Kidney (tissue), 14 donors: ENCODE data around the gene COMMD6. TPM values are rescaled to one million over a fixed set of nuclear protein-coding genes. Genes with fewer than 3 reads are reported as not detected.
A peak's percentile ranks its signal among the peaks of the same experiment; 100 is the strongest.

Experiments used
- DNase-seq, 5 donors: peaks; one replicate each; pipeline ENCODE4 v3.0.0-alpha.2; 2013 to 2020
- FAIRE-seq: peaks from 2 replicates; lab custom pipeline; 2012; peaks lifted over from hg19 to GRCh38; lab: Jason Lieb, UNC
- H3K27ac ChIP-seq, 2 donors: one replicate each; pipeline ENCODE4 v1.7.0; 2013; ENCODE audit warnings: low read depth in 2 of 2, low read length in 2 of 2, inconsistent platforms in 1 of 2
- H3K27me3 ChIP-seq: one replicate; pipeline ENCODE4 v1.7.1; 2013; ENCODE audit warnings: low read length, inconsistent platforms; ENCODE audit not compliant: control insufficient read depth, insufficient read depth
- H3K36me3 ChIP-seq, 3 donors: one replicate each; pipeline versions ENCODE4 v1.7.0 to v1.7.1; 2013; ENCODE audit warnings: low read length in 3 of 3, control low read depth in 1 of 3, inconsistent platforms in 1 of 3; ENCODE audit not compliant: insufficient read depth in 3 of 3, control insufficient read depth in 2 of 3
- H3K4me1 ChIP-seq, 3 donors: one replicate each; pipeline versions ENCODE4 v1.7.0 to v1.7.1; 2013; ENCODE audit warnings: low read length in 3 of 3, inconsistent platforms in 1 of 3, low read depth in 1 of 3; ENCODE audit not compliant: control insufficient read depth in 2 of 3, insufficient read depth in 2 of 3
- H3K4me3 ChIP-seq, 3 donors: one replicate each; pipeline versions ENCODE4 v1.7.0 to v1.8.1; 2013; ENCODE audit warnings: low read length in 3 of 3, control low read depth in 1 of 3, inconsistent platforms in 1 of 3
- H3K9ac ChIP-seq, 3 donors: one replicate each; pipeline versions ENCODE4 v1.7.0 to v1.7.1; 2013; ENCODE audit warnings: low read length in 3 of 3, control low read depth in 1 of 3, inconsistent platforms in 1 of 3
- H3K9me3 ChIP-seq, 3 donors: one replicate each; pipeline versions ENCODE4 v1.7.0 to v1.7.1; 2013; ENCODE audit warnings: low read length in 3 of 3, control low read depth in 1 of 3, inconsistent platforms in 1 of 3; ENCODE audit not compliant: control insufficient read depth in 2 of 3, insufficient read depth in 1 of 3
- intact Hi-C: fragments of 100-400 bp; cut with DNase I; formaldehyde crosslinking; loops from one replicate; pipeline ENCODE4 v1.11.1; 2022
- polyA plus RNA-seq: library from polyadenylated mRNA; stranded (reverse); fragments of 350-450 nt; fragmentation: Illumina TruSeq; extraction: RNeasy Lipid Tissue Mini Kit (QIAGEN cat#74804); gene quantifications from one replicate; pipeline ENCODE4 v1.2.3, GENCODE V29; 2014; ENCODE audit warnings: low read depth, low replicate concordance; ENCODE audit not compliant: insufficient read depth
- total RNA-seq: library from RNA; stranded (reverse); fragmentation: NEBNext Ultra II Directional; extraction: Animal tissue kit (Norgen Biotek cat#: 25700); gene quantifications from one replicate; pipeline ENCODE4 v1.2.1, GENCODE V29; 2021
- TF ChIP-seq, protein P1 (sequence below): IDR thresholded peaks from 3 replicates; pipeline ENCODE4 v1.5.1; 2012; ENCODE audit warnings: mild to moderate bottlenecking, moderate library complexity, borderline replicate concordance; ENCODE audit not compliant: insufficient read depth; ENCODE audit errors: extremely low read depth
- donor health status: control.
- donor health status: control.
- donor health status: control.
- donor health status: control.
- donor health status: control.
- donor health status: DM: yes; HTN: yes; CAD: no.
- donor health status: Normal renal cell carcinoma (clear cell type).

COMMD6 gene
- total and polyA plus RNA-seq, 2 donors from 2014 or later, result 148 to 438 TPM

DNA sequence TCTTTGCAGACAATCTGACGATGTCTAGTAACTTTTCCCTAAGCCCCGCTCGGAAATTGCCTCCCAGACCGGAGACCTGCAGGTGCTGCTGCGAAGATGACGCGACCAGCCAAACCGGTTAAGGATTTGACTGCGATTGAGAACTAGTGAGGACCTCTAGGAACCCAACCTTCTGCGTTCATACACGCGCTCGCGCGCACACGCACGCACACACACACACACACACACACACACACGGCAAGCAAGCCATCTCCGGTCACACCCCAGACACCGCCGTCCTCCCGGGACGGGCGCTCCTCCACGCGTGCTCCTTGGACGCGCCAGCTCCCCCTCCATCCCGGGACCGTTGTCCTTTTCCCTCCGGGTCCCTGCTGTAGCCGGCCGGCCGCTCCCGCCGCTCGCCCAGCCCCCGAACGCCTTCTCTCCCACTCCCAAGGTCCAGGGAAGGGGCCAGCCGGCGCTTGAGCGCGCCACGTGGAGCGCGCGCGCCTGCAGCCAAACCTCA is 56.9 kb downstream of the COMMD6 start:
- peak; percentile 82 to 89 (median 86) for DNase-seq
- intact Hi-C loops, result loop anchor here (10.0 kb wide), 1 partner anchor 106 kb away; no protein-coding TSS in a partner anchor
- no peaks in the 10 kb centered on the region for H3K36me3 ChIP-seq
- FAIRE-seq, result no peak
- H3K9ac ChIP-seq, result peak overlapping the region in 2 of 3 donors; percentile 40 to 59
- no peaks in the 10 kb centered on the region for H3K9me3 ChIP-seq
- H3K4me3 ChIP-seq, result peak overlapping the region; percentile 50 to 83 (median 82)
- TF ChIP-seq, protein P1, sequence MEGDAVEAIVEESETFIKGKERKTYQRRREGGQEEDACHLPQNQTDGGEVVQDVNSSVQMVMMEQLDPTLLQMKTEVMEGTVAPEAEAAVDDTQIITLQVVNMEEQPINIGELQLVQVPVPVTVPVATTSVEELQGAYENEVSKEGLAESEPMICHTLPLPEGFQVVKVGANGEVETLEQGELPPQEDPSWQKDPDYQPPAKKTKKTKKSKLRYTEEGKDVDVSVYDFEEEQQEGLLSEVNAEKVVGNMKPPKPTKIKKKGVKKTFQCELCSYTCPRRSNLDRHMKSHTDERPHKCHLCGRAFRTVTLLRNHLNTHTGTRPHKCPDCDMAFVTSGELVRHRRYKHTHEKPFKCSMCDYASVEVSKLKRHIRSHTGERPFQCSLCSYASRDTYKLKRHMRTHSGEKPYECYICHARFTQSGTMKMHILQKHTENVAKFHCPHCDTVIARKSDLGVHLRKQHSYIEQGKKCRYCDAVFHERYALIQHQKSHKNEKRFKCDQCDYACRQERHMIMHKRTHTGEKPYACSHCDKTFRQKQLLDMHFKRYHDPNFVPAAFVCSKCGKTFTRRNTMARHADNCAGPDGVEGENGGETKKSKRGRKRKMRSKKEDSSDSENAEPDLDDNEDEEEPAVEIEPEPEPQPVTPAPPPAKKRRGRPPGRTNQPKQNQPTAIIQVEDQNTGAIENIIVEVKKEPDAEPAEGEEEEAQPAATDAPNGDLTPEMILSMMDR, result no peak
- no peaks in the 10 kb centered on the region for H3K4me1 ChIP-seq
- no peaks in the 10 kb centered on the region for H3K27me3 ChIP-seq
- peak overlapping the region; percentile 65 to 78 for H3K27ac ChIP-seq

DNA sequence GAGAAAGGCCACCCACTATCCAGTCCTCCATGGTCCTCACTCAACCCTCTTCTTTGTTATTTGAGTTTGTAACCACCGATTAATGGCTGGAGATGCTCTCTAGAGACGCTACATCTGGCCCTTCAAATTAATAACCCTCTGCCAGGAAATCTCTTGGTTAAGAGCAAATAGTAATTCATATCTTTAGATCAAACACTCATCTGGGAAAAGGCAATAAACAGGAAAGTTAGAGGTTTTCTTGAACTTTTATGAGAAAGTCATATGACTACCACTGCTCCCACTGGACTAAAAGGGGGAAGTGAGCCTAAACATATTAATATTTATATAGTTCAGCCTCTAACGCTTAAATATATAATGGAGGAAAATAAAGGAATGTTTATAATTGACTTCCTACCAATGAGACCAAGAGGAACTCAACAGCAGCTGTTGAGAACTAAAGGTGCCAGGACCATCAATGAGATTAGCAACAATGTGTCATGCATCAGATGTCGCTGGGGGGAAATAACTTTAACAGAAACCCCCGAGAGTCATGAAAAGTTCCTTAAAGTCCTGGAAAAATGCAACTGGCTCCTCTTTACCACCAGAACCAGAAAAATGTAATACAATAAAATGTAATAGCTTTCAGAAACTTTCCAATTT is 58.4 kb downstream of the COMMD6 start:
- no peaks in the 10 kb centered on the region for H3K4me1 ChIP-seq
- TF ChIP-seq, protein P1, result no peak
- H3K4me3 ChIP-seq, result peak overlapping the region; percentile 24 to 82 (median 43)
- no peak overlapping the region for H3K27ac ChIP-seq
- no peak overlapping the region for H3K9ac ChIP-seq
- H3K27me3 ChIP-seq, result no peaks in the 10 kb centered on the region
- DNase-seq (peak in 1 of 5 donors; percentile 10), FAIRE-seq (no peak)
- intact Hi-C loops, result no loop called here
- no peaks in the 10 kb centered on the region for H3K36me3 ChIP-seq
- H3K9me3 ChIP-seq, result no peaks in the 10 kb centered on the region

DNA sequence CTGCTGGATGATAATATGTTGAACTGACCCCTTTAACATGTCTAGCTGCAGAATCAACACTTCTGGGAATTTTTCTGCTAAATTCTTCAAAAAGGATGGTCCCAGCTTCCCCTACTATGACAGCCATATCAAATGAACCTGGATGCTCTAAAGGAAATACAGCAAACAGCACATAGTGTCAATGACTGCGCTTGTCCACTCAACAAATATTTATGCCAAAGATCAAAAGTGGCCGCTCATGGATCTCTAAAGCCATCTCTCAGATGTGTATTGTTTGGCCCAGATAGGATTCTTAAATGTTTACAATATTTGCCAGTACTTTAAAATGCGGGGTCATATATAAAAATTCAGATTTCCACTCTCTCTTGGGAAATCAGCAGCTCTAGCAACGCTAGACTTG is 59.0 kb downstream of the COMMD6 start:
- DNase-seq (no peak), FAIRE-seq (no peak)
- intact Hi-C loops, result no loop called here
- no peak overlapping the region for H3K9ac ChIP-seq
- H3K4me1 ChIP-seq, result no peaks in the 10 kb centered on the region
- H3K36me3 ChIP-seq, result no peaks in the 10 kb centered on the region
- TF ChIP-seq, protein P1, result no peak
- no peak overlapping the region for H3K27ac ChIP-seq
- no peaks in the 10 kb centered on the region for H3K27me3 ChIP-seq
- H3K4me3 ChIP-seq, result peak overlapping the region in 2 of 3 donors; percentile 24 to 82
- no peaks in the 10 kb centered on the region for H3K9me3 ChIP-seq

Other genes with a start within 250 kb of the COMMD6 start
- 51.8 TPM for gene TBC1D4, start 55.7 kb downstream of the COMMD6 start, total RNA-seq
- gene TBC1D4, start 55.7 kb downstream of the COMMD6 start, polyA plus RNA-seq, result 14.7 TPM
- gene UCHL3, start 11.9 kb upstream of the COMMD6 start, total RNA-seq, result 26.0 TPM
- gene UCHL3, start 11.9 kb upstream of the COMMD6 start, polyA plus RNA-seq, result 65.0 TPM
- 138 TPM for gene LMO7, start 98.5 kb upstream of the COMMD6 start, total RNA-seq
- gene LMO7, start 98.5 kb upstream of the COMMD6 start, polyA plus RNA-seq, result 44.0 TPM